ENCODE data around the gene CTDSP2.
A peak's percentile ranks its signal among the peaks of the same experiment; 100 is the strongest.

CTDSP2 gene

DNA sequence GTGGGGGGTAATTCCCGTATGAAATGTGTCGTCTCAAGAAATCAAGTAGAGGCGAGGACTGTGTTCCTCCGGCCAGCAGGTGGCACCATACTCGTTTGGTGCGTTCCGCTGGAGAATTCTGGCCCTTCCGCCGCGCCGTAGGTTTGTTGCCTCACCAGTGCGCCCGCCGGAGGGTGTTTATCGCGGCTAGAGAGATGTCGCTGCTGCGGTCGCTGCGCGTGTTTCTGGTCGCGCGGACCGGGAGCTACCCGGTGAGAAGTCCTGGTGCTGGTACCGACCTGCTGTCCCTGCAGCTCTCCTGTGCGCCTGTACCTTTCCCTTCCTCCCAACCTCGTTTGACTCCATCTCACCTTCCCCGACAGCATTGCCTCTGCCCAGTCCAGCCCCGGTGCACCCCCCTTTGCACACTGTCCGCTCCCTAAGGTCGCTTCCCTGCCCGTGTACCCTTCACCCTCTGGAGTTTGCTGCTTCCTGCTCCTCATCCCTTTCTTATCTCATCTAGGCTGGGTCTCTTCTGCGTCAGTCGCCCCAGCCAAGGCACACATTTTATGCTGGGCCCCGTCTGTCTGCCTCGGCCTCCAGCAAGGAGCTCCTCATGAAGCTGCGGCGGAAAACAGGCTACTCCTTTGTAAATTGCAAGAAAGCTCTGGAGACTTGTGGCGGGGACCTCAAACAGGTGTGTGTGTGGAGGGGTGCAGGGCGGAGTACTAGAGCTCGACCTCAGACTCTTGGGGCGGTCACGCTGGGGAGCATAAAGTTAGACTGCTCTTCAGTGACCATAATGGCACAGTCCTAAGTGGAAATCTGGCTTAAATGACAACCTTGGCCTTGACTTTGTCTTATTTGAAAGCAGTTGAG is 63.7 kb downstream of the CTDSP2 start, which contains the start of gene TSFM:
Gene TSFM, plus strand, starts transcription at position 180 of the 858 bp plus-strand sequence. Its CDS starts 15 bp downstream, at position 195.
- Histone ChIP-seq H3K27me3 (replicated peaks; ENCODE audit: control insufficient read depth, insufficient read depth, low read length, poor library complexity, severe bottlenecking) (no peaks in the 10 kb centered on the region), H3K4me1 (ENCODE audit: control insufficient read depth, insufficient read depth, low read length, poor library complexity, severe bottlenecking) (peaks cover 39% of the 10 kb centered on the region), H3K27ac (ENCODE audit: insufficient read depth, low read length, poor library complexity, severe bottlenecking) (peak within 1 kb of the TSS; percentile 79), H3K4me3 (ENCODE audit: insufficient read depth, low read depth, low read length, poor library complexity, severe bottlenecking) (peak within 1 kb of the TSS; percentile 91), H3K36me3 (ENCODE audit: control insufficient read depth, insufficient read depth, low read length) (peaks cover 22% of the 10 kb centered on the region), H3K9me3 (ENCODE audit: control insufficient read depth, low read length) (no peaks in the 10 kb centered on the region)
- peak; percentile 90 to 94 (median 90) for DNase-seq

DNA sequence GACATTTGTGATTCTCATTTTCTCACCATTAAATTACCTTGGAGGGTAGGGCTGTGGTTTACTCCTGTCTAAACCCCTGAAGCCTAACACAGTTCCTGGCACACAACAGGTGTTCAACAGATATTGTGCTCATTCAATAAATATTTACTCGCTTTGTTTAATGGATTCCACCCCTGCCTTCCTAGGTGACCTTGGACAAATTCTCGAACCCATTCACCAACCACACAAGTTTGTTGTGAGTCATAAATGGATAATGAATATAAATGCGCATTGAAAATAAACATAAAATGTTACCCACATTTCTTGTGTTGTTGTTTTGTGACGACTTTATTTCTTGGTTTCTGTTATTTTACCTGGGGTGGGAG is 64.3 kb downstream of the CTDSP2 start:
- peaks cover 39% of the 10 kb centered on the region for H3K4me1 ChIP-seq (ENCODE audit: control insufficient read depth, insufficient read depth, low read length, poor library complexity, severe bottlenecking)
- H3K4me3 ChIP-seq (ENCODE audit: insufficient read depth, low read depth, low read length, poor library complexity, severe bottlenecking) = peak overlapping the region; percentile 91
- no peak for DNase-seq
- H3K27me3 ChIP-seq (replicated peaks; ENCODE audit: control insufficient read depth, insufficient read depth, low read length, poor library complexity, severe bottlenecking) = no peaks in the 10 kb centered on the region
- H3K36me3 ChIP-seq (ENCODE audit: control insufficient read depth, insufficient read depth, low read length) = peaks cover 18% of the 10 kb centered on the region
- H3K9me3 ChIP-seq (ENCODE audit: control insufficient read depth, low read length) = no peaks in the 10 kb centered on the region
- H3K27ac ChIP-seq (ENCODE audit: insufficient read depth, low read length, poor library complexity, severe bottlenecking) = peak overlapping the region; percentile 79

DNA sequence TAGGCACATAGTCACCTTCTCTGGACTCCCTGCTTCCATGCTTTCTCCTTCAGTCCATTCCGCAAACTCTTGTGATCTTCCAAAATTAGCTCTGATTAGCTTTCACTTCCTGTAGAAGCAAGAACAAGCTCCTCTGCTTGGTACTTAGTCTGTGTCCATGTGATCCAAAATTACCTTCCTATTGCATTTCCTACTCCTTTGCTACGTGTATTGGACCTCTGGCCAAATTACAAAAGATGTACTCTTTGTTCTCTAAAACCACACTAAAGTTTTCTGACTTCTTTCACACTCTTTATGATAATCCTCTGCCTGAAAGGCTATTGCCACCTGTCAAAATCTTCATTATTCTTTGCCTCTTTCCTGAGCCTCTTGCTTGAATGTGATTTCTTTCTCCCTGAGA is 64.7 kb downstream of the CTDSP2 start:
- H3K4me1 ChIP-seq (ENCODE audit: control insufficient read depth, insufficient read depth, low read length, poor library complexity, severe bottlenecking) = peaks cover 39% of the 10 kb centered on the region
- H3K27me3 ChIP-seq (replicated peaks; ENCODE audit: control insufficient read depth, insufficient read depth, low read length, poor library complexity, severe bottlenecking) = no peaks in the 10 kb centered on the region
- H3K27ac ChIP-seq (ENCODE audit: insufficient read depth, low read length, poor library complexity, severe bottlenecking) = peak overlapping the region; percentile 79
- no peak for DNase-seq
- H3K9me3 ChIP-seq (ENCODE audit: control insufficient read depth, low read length) = no peaks in the 10 kb centered on the region
- peaks cover 13% of the 10 kb centered on the region for H3K36me3 ChIP-seq (ENCODE audit: control insufficient read depth, insufficient read depth, low read length)
- H3K4me3 ChIP-seq (ENCODE audit: insufficient read depth, low read depth, low read length, poor library complexity, severe bottlenecking) = peak overlapping the region; percentile 12

DNA sequence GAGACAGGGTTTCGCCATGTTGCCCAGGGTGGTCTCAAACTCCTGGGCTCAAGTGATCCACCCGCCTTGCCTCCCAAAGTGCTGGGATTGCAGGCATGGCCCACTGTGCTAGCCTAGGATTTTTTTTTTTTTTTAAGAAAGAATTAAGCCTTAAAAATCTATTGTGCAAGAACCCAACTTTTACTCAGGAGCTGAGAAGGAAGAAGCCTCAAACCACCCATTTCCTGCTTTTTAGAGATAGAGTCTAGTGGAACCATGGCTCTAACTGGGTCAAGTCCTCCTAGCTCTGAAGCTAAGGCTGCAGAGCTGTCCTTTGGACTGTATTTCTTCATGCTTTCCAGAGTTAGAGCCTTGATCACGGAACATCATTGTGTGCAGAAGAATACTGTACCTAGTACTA is 65.3 kb downstream of the CTDSP2 start:
- no peak for DNase-seq

DNA sequence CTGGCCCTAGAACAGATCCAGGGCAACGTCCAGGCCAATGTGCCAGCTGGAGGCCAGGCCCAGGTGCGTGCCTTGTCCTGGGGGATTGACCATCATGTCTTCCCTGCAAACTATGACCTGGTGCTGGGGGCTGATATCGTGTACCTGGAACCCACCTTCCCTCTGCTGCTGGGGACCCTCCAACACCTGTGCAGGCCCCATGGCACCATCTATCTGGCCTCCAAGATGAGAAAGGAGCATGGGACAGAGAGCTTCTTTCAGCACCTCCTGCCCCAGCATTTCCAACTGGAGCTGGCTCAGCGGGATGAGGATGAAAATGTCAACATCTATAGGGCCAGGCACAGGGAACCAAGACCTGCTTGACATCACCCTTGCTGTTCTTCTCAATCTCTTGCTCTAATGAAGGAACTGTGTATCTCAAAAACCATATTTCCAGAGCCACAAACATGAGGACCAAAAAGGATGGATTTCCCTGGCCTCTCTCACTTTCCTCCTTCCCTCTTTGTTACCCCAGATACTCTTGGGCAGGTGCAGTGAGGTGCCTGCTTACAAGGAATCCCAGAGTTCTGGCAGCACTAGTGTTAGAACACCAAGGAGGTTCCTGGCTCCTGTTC is 66.1 kb downstream of the CTDSP2 start:
- peaks cover 39% of the 10 kb centered on the region for H3K4me1 ChIP-seq (ENCODE audit: control insufficient read depth, insufficient read depth, low read length, poor library complexity, severe bottlenecking)
- H3K4me3 ChIP-seq (ENCODE audit: insufficient read depth, low read depth, low read length, poor library complexity, severe bottlenecking) = no peak overlapping the region
- H3K9me3 ChIP-seq (ENCODE audit: control insufficient read depth, low read length) = no peaks in the 10 kb centered on the region
- no peaks in the 10 kb centered on the region for H3K27me3 ChIP-seq (replicated peaks; ENCODE audit: control insufficient read depth, insufficient read depth, low read length, poor library complexity, severe bottlenecking)
- no peaks in the 10 kb centered on the region for H3K36me3 ChIP-seq (ENCODE audit: control insufficient read depth, insufficient read depth, low read length)
- DNase-seq = no peak
- H3K27ac ChIP-seq (ENCODE audit: insufficient read depth, low read length, poor library complexity, severe bottlenecking) = peak overlapping the region; percentile 61

More for the DNA sequence above, 65.3 kb downstream of the CTDSP2 start:
- Histone ChIP-seq H3K27ac (ENCODE audit: insufficient read depth, low read length, poor library complexity, severe bottlenecking) (peak overlapping the region; percentile 79), H3K4me3 (ENCODE audit: insufficient read depth, low read depth, low read length, poor library complexity, severe bottlenecking) (no peak overlapping the region), H3K4me1 (ENCODE audit: control insufficient read depth, insufficient read depth, low read length, poor library complexity, severe bottlenecking) (peaks cover 39% of the 10 kb centered on the region), H3K36me3 (ENCODE audit: control insufficient read depth, insufficient read depth, low read length) (peaks cover 8% of the 10 kb centered on the region), H3K27me3 (replicated peaks; ENCODE audit: control insufficient read depth, insufficient read depth, low read length, poor library complexity, severe bottlenecking) (no peaks in the 10 kb centered on the region), H3K9me3 (ENCODE audit: control insufficient read depth, low read length) (no peaks in the 10 kb centered on the region)

DNA sequence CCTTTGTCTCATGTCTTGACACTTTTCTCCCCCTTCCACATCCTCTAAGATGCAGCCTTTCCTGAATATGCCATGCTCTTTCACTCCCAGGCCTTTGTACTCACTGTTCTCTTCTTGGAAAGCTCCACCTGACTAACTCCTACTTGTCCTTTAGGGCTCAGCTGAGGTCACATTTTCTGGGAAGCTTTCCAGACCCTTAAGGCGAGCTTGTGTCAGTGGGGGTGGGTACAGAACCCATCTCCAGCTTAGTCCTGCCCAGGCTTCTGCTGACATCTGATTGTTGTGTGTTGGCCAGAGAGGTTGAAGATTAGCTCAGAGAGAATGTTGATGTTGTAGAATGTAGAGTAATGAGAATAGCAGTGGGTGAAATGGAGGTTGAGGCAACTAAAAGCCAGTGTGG is 66.8 kb downstream of the CTDSP2 start:
- no peak for DNase-seq
- peaks cover 39% of the 10 kb centered on the region for H3K4me1 ChIP-seq (ENCODE audit: control insufficient read depth, insufficient read depth, low read length, poor library complexity, severe bottlenecking)

DNA sequence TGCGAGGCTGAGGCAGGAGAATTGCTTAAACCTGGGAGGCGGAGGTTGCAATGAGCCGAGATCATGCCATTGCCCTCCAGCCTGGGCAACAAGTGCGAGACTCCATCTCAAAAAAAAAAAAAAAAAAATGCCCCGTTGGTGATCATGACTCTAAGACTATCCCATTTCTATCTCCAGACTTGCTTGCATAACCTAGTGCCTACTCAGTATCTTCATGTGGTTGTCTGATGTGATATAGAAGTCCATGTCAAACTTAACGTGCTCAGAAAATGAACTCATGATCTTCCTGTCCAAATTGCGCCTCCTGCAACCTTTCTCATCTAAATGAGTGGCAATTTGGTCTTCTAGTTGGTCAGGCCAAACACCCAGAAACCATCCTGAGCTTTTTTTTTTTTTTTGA is 68.6 kb downstream of the CTDSP2 start:
- Histone ChIP-seq H3K36me3 (ENCODE audit: control insufficient read depth, insufficient read depth, low read length) (no peaks in the 10 kb centered on the region), H3K4me3 (ENCODE audit: insufficient read depth, low read depth, low read length, poor library complexity, severe bottlenecking) (no peak overlapping the region), H3K27ac (ENCODE audit: insufficient read depth, low read length, poor library complexity, severe bottlenecking) (no peak overlapping the region), H3K27me3 (replicated peaks; ENCODE audit: control insufficient read depth, insufficient read depth, low read length, poor library complexity, severe bottlenecking) (no peaks in the 10 kb centered on the region), H3K4me1 (ENCODE audit: control insufficient read depth, insufficient read depth, low read length, poor library complexity, severe bottlenecking) (peaks cover 30% of the 10 kb centered on the region), H3K9me3 (ENCODE audit: control insufficient read depth, low read length) (no peaks in the 10 kb centered on the region)
- no peak for DNase-seq

More for the DNA sequence above, 66.8 kb downstream of the CTDSP2 start:
- no peaks in the 10 kb centered on the region for H3K9me3 ChIP-seq (ENCODE audit: control insufficient read depth, low read length)
- H3K4me3 ChIP-seq (ENCODE audit: insufficient read depth, low read depth, low read length, poor library complexity, severe bottlenecking) = no peak overlapping the region
- peak overlapping the region; percentile 61 for H3K27ac ChIP-seq (ENCODE audit: insufficient read depth, low read length, poor library complexity, severe bottlenecking)
- no peaks in the 10 kb centered on the region for H3K27me3 ChIP-seq (replicated peaks; ENCODE audit: control insufficient read depth, insufficient read depth, low read length, poor library complexity, severe bottlenecking)
- H3K36me3 ChIP-seq (ENCODE audit: control insufficient read depth, insufficient read depth, low read length) = no peaks in the 10 kb centered on the region

DNA sequence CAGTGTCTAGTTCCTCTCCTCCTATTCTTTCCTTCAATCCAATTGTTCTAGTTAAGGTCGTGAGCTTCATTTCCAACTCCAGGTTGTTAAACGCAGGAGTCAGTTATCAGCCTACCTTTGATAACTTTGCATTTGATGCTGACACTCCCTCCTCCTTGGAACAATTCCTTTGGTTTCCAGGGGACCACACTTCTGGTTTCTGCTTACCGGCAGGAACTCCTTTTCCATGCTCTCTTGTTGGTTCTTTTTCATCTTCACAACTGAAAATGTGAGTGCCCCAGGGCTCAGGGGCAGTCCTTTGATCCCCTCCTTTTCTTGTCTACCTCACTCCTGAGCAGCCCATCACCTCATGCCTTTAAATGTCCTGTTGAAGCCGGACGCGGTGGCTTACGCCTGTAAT is 69.2 kb downstream of the CTDSP2 start:
- Histone ChIP-seq H3K27ac (ENCODE audit: insufficient read depth, low read length, poor library complexity, severe bottlenecking) (no peak overlapping the region), H3K4me1 (ENCODE audit: control insufficient read depth, insufficient read depth, low read length, poor library complexity, severe bottlenecking) (peaks cover 30% of the 10 kb centered on the region), H3K9me3 (ENCODE audit: control insufficient read depth, low read length) (no peaks in the 10 kb centered on the region), H3K36me3 (ENCODE audit: control insufficient read depth, insufficient read depth, low read length) (no peaks in the 10 kb centered on the region), H3K27me3 (replicated peaks; ENCODE audit: control insufficient read depth, insufficient read depth, low read length, poor library complexity, severe bottlenecking) (no peaks in the 10 kb centered on the region), H3K4me3 (ENCODE audit: insufficient read depth, low read depth, low read length, poor library complexity, severe bottlenecking) (no peak overlapping the region)
- DNase-seq = no peak

DNA sequence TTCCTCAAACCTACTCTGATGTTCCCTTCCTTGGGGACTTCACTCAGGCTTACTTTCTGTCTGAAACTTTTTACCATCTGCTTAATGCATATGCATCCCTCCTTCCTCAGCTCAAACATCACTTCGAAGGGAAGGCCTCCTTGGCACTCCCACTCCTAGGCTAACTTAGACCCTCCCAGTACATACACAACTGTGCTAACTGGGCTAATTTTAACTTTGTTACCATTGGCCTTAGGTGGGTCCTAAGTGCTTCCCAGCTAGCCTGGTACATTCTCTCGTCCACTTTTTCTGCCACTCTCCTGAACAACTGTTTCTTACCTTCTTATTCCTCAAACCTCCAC is 70.3 kb downstream of the CTDSP2 start:
- Histone ChIP-seq H3K4me1 (ENCODE audit: control insufficient read depth, insufficient read depth, low read length, poor library complexity, severe bottlenecking) (peaks cover 19% of the 10 kb centered on the region), H3K36me3 (ENCODE audit: control insufficient read depth, insufficient read depth, low read length) (no peaks in the 10 kb centered on the region), H3K27ac (ENCODE audit: insufficient read depth, low read length, poor library complexity, severe bottlenecking) (no peak overlapping the region), H3K4me3 (ENCODE audit: insufficient read depth, low read depth, low read length, poor library complexity, severe bottlenecking) (no peak overlapping the region), H3K9me3 (ENCODE audit: control insufficient read depth, low read length) (no peaks in the 10 kb centered on the region), H3K27me3 (replicated peaks; ENCODE audit: control insufficient read depth, insufficient read depth, low read length, poor library complexity, severe bottlenecking) (no peaks in the 10 kb centered on the region)
- DNase-seq = no peak

DNA sequence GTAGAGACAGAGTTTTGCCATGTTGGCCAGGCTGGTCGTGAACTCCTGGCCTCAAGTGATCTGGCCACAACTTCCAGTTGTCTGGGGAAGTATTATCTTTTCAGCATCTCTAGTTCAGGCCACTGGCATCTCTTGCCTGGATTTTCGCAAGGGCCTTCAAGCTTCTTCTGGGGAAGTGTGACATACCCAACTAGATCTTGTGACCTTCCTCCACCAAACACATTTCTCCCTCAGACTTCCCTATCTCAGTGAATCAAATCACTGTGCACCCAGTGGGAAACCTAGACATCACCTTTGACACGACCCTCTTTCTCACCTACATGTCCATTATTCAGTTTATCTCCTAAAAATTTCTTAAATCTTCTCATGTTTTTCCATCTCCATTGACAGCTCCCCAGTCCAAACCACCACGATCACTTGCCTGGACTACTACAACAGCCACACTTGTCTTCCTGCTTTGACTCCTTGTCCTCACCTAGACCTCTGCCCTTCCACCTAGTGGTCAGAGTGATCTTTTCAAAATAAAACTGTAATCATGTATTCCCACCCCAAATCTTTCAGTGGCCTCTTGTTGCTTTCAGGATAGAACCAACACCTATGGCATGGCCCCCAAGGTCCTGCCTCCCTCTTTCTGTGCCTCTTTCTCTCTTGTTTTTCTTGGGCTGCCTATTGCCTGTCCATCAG is 70.8 kb downstream of the CTDSP2 start:
- no peaks in the 10 kb centered on the region for H3K27me3 ChIP-seq (replicated peaks; ENCODE audit: control insufficient read depth, insufficient read depth, low read length, poor library complexity, severe bottlenecking)
- DNase-seq = no peak
- peaks cover 13% of the 10 kb centered on the region for H3K4me1 ChIP-seq (ENCODE audit: control insufficient read depth, insufficient read depth, low read length, poor library complexity, severe bottlenecking)
- no peak overlapping the region for H3K27ac ChIP-seq (ENCODE audit: insufficient read depth, low read length, poor library complexity, severe bottlenecking)
- no peaks in the 10 kb centered on the region for H3K9me3 ChIP-seq (ENCODE audit: control insufficient read depth, low read length)
- H3K36me3 ChIP-seq (ENCODE audit: control insufficient read depth, insufficient read depth, low read length) = no peaks in the 10 kb centered on the region
- no peak overlapping the region for H3K4me3 ChIP-seq (ENCODE audit: insufficient read depth, low read depth, low read length, poor library complexity, severe bottlenecking)
